Activated CD8-positive, alpha-beta T cell treated with anti-CD3 and anti-CD28 coated beads for 36 hours (primary cell): ENCODE results near the gene NMBR. TPM values are rescaled to one million over a fixed set of nuclear protein-coding genes. Genes with fewer than 3 reads are reported as not detected.
"Not testable (repeated sequence)": the region's sequence is repeated elsewhere in the genome, so short reads cannot be mapped to it uniquely, and the experiment has no call there.

Source experiments
- ATAC-seq: fragments of 200-7000 bp; cut with Tn5 transposase; one replicate; pipeline ENCODE4 v1.10.0; 2021; ENCODE audit warnings: mild to moderate bottlenecking, moderate library complexity
- CTCF ChIA-PET: fragments of 350-600 bp; sonication (Branson Sonifier 250); formaldehyde crosslinking; loops from one replicate; lab custom pipeline; 2021; ENCODE audit warnings: antibody characterized with exemption; lab: Charles Lee
- POLR2A ChIA-PET: fragments of 350-600 bp; sonication (Branson Sonifier 250); formaldehyde crosslinking; loops from one replicate; lab custom pipeline; 2021; ENCODE audit warnings: antibody characterized with exemption; lab: Charles Lee
- DNase-seq: peaks from one replicate; pipeline ENCODE4 v3.0.0-alpha.2; 2020
- H3K27ac Mint-ChIP-seq: one replicate; pipeline ENCODE4 v1.8.0; 2021; ENCODE audit warnings: mild to moderate bottlenecking, mixed read lengths
- H3K27me3 Mint-ChIP-seq: one replicate; pipeline ENCODE4 v1.8.0; 2021; ENCODE audit warnings: mixed read lengths
- H3K36me3 Mint-ChIP-seq: one replicate; pipeline ENCODE4 v1.8.0; 2021; ENCODE audit warnings: low read depth, mixed read lengths
- H3K4me1 Mint-ChIP-seq: one replicate; pipeline ENCODE4 v1.8.0; 2021; ENCODE audit warnings: low read depth, mixed read lengths
- H3K4me3 Mint-ChIP-seq: one replicate; pipeline ENCODE4 v1.8.0; 2021; ENCODE audit warnings: mild to moderate bottlenecking, moderate library complexity, mixed read lengths
- H3K9me3 Mint-ChIP-seq: one replicate; pipeline ENCODE4 v1.8.0; 2021; ENCODE audit warnings: mixed read lengths
- intact Hi-C: fragments of 100-400 bp; cut with micrococcal nuclease; formaldehyde crosslinking; loops from one replicate; pipeline ENCODE4 v1.10.0; 2022
- total RNA-seq, 2 experiments: library from RNA; stranded (reverse); gene quantifications; one replicate each; pipeline ENCODE4 v1.2.3, GENCODE V29; 2021
- TF ChIP-seq, protein P1 (sequence below): fragments of 200-600 bp; IDR thresholded peaks from one replicate; pipeline ENCODE4 v1.8.0; 2022; ENCODE audit warnings: antibody characterized with exemption, mild to moderate bottlenecking

Gene NMBR
- total RNA-seq, 2 experiments from 2014 or later, result not detected

DNA sequence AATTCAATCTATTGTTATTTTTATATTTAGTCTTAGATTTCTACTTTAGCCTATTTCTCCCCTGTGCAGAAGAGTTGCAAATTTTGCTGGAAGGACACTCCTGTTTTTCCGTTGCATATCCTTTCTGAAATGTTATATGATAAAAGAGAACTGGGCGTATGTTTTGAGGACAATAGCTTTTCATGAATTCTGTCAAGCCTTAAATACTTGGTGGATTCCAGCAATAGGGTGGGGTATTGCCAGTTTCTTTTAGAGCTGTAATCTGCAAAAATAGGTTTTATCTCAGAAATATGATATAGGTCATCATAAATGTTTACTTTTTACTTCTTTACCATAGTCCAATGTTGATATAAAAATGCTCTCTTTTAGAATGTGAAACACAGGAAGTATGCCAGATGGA is 42.1 kb upstream of the NMBR start:
- Mint-ChIP-seq H3K4me1 (peaks cover 13% of the 10 kb centered on the region), H3K9me3 (no peaks in the 10 kb centered on the region), H3K4me3 (no peak overlapping the region), H3K27ac (no peak overlapping the region), H3K27me3 (no peaks in the 10 kb centered on the region), H3K36me3 (peaks cover 14% of the 10 kb centered on the region)
- POLR2A ChIA-PET, result no interaction called here
- CTCF ChIA-PET, result interaction anchor here (1.1 to 1.7 kb wide), 2 partner anchors 32 to 379 kb away, joined by 3 to 9 read pairs; no protein-coding TSS in a partner anchor
- DNase-seq, result no peak
- intact Hi-C loops, result no loop called here
- TF ChIP-seq, protein P1, sequence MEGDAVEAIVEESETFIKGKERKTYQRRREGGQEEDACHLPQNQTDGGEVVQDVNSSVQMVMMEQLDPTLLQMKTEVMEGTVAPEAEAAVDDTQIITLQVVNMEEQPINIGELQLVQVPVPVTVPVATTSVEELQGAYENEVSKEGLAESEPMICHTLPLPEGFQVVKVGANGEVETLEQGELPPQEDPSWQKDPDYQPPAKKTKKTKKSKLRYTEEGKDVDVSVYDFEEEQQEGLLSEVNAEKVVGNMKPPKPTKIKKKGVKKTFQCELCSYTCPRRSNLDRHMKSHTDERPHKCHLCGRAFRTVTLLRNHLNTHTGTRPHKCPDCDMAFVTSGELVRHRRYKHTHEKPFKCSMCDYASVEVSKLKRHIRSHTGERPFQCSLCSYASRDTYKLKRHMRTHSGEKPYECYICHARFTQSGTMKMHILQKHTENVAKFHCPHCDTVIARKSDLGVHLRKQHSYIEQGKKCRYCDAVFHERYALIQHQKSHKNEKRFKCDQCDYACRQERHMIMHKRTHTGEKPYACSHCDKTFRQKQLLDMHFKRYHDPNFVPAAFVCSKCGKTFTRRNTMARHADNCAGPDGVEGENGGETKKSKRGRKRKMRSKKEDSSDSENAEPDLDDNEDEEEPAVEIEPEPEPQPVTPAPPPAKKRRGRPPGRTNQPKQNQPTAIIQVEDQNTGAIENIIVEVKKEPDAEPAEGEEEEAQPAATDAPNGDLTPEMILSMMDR, result no peak
- ATAC-seq, result no peak

DNA sequence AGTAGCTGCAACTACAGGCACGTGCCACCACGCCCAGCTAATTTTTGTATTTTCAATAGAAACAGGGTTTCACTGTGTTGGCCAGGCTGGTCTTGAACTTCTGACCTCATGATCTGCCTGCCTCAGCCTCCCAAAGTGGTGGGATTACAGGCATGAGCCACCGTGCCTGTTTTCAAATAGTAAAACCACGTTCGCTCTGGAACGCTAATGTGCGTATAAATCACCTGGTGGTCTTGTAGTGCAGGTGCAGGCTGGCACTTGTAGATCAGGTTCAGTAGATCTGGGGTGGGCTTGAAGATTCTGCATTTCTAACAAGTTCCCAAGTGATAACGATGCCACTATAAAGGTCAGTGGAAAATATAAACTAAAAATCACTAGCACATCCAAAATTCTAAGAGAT is 41.4 kb upstream of the NMBR start:
- ATAC-seq, H3K9me3 Mint-ChIP-seq, H3K27ac Mint-ChIP-seq, POLR2A ChIA-PET, H3K4me1 Mint-ChIP-seq, H3K4me3 Mint-ChIP-seq, H3K27me3 Mint-ChIP-seq, DNase-seq, intact Hi-C loops: not testable (repeated sequence)
- CTCF ChIA-PET, result interaction anchor here (0.6 to 3.5 kb wide), 7 partner anchors 11 to 380 kb away, joined by 3 to 17 read pairs (median 4); partner anchors contain the start of genes NMBR and VTA1
- TF ChIP-seq, protein P1, result peak; percentile 48
- H3K36me3 Mint-ChIP-seq, result peaks cover 14% of the 10 kb centered on the region

DNA sequence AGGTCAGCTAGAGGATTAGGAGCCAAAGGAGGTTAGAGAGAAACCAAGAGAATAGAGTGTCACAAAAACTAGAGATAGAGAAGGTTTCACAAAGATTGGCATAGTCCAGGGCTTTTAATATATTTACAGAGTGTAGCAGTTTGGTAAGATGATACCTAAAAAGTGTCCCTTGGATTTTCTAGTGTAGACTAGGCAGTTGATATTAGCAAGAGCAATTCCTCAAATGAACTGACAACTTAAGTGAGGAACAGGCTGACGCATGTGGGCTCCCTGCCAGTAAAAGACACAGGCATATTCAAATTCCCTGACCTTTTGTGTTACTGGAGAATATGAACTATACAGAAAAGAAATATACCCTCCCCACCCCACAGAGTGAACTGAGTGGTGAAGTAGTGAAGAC is 40.3 kb upstream of the NMBR start:
- TF ChIP-seq, protein P1, result no peak
- Mint-ChIP-seq H3K4me1 (peaks cover 4% of the 10 kb centered on the region), H3K9me3 (no peaks in the 10 kb centered on the region), H3K27ac (no peak overlapping the region), H3K27me3 (no peaks in the 10 kb centered on the region), H3K36me3 (peaks cover 14% of the 10 kb centered on the region), H3K4me3 (no peak overlapping the region)
- no peak for DNase-seq
- intact Hi-C loops, result no loop called here
- ATAC-seq, result no peak
- ChIA-PET CTCF (interaction anchor here (0.6 to 3.5 kb wide), 9 partner anchors 9 to 288 kb away, joined by 3 to 17 read pairs (median 4); partner anchors contain the start of genes NMBR and VTA1), POLR2A (no interaction called here)

DNA sequence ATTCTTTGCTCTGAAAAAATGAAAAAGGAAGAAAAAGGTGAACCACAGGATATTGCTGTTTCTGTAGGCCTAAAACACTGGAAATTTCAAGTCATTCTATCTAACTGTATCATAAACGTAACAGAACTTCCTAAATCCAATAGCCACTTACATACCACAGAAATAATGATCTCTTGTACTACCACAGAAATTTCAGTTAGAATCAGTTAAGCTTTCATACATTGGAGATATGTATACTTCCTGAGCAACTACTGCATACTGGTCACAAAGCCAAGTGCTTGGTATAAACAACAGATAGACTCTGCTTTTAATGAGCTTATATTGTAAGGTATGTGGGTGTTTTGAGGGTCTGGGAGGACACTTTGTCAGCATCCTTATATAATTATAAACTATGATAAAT is 38.7 kb upstream of the NMBR start:
- no peak overlapping the region for H3K27ac Mint-ChIP-seq
- POLR2A ChIA-PET, result no interaction called here
- intact Hi-C loops, result no loop called here
- TF ChIP-seq, protein P1, result no peak
- no peaks in the 10 kb centered on the region for H3K9me3 Mint-ChIP-seq
- H3K27me3 Mint-ChIP-seq, result no peaks in the 10 kb centered on the region
- ATAC-seq (no peak), DNase-seq (no peak)
- peaks cover 4% of the 10 kb centered on the region for H3K4me1 Mint-ChIP-seq
- H3K4me3 Mint-ChIP-seq, result no peak overlapping the region
- CTCF ChIA-PET, result interaction anchor here (1.6 to 3.5 kb wide), 4 partner anchors 11 to 39 kb away, joined by 3 to 17 read pairs (median 10); partner anchors contain the start of genes NMBR and VTA1
- peaks cover 14% of the 10 kb centered on the region for H3K36me3 Mint-ChIP-seq

DNA sequence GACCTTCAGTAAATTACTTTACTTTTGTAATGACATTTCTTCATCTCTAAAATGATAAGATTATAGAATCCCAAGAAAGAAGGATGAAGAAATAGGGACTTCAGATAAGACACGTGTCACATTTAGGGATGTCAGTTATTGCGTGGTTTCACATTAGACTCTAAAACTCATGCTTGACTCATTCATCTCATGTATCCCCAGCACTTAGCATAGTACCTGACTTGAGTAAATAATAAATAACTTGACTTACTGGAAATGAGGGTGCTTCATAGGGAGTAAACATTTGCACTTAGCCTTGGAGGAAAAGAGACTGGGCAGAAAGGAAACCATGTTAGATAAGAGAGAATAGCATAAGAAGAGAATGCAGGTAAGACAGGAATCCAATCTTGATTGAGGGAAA is 37.4 kb upstream of the NMBR start:
- DNase-seq (no peak), ATAC-seq (no peak)
- TF ChIP-seq, protein P1, result no peak
- CTCF ChIA-PET, result no interaction called here
- peaks cover 4% of the 10 kb centered on the region for H3K4me1 Mint-ChIP-seq
- H3K27me3 Mint-ChIP-seq, result no peaks in the 10 kb centered on the region
- intact Hi-C loops, result no loop called here
- no peak overlapping the region for H3K4me3 Mint-ChIP-seq
- no peaks in the 10 kb centered on the region for H3K9me3 Mint-ChIP-seq
- H3K27ac Mint-ChIP-seq, result no peak overlapping the region
- POLR2A ChIA-PET, result no interaction called here
- H3K36me3 Mint-ChIP-seq, result peaks cover 12% of the 10 kb centered on the region
